IPS-11a (cell line): ENCODE data around the gene FBLN7.

Experiments
- H3K4me3 ChIP-seq: one replicate; pipeline ENCODE4 v1.5.1; 2013; ENCODE audit warnings: low read depth, low read length, control low read depth

The FBLN7 gene

DNA sequence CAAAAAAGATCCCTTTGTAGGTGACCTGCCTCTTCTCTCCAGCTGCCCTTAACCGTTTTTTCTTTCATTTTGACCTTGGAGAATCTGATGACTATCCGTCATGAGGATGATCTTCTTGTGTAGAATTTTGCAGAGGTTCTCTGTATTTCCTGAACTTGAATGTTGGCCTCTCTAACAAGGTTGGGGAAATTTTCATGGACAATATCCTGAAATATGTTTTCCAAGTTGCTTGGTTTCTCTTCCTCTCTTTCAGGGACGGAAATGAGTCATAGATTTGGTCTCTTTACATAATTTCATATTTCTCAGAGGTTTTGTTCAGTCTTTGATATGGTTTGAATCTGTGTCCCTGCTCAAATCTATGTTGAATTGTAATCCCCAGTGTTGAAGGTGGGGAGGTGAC is 82.6 kb downstream of the FBLN7 start:
- no peak overlapping the region for H3K4me3 ChIP-seq

DNA sequence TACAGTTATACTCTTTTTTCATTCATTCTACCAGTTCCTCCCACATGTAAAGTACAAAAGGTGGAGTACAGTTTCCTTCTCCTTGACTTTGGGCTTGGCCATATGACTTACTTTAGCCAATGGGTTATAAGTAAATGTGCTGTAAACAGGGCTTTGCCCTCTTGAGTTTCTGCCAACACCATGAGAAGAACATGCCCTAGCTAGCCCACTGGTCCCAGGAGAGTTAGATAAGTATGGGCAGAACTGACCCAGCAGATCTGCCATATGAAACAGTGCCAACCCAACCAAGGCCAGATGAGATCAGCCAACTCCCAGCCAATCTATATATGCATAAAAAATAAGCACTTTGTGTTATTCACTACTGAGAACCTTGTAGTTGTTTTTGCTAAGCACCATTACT is 91.2 kb downstream of the FBLN7 start:
- no peak overlapping the region for H3K4me3 ChIP-seq

DNA sequence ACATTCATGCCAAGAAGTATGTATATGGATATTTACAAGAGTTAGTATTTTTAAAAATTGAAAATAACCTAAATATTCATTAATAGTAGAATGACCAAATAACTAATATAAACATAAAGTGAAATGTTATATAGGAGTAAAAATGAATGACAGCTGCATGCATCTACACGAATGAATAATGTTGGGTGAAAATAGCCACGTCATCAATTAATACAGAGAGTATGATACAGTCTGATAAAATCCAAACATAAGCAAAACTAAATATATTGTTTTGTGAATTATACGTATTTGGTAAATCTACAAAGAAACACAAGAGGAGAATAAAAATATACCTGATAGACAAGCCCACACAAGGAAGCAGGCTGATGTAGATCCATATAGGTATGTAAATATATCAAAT is 92.2 kb downstream of the FBLN7 start:
- H3K4me3 ChIP-seq, result no peak overlapping the region
